ENCODE results near the gene ANKZF1. TPM values are rescaled to one million over a fixed set of nuclear protein-coding genes. Genes with fewer than 3 reads are reported as not detected.

ANKZF1 gene
- total RNA-seq, 4 donors from 2014 or later, result 31.8 to 57.6 (median 38.7) TPM

DNA sequence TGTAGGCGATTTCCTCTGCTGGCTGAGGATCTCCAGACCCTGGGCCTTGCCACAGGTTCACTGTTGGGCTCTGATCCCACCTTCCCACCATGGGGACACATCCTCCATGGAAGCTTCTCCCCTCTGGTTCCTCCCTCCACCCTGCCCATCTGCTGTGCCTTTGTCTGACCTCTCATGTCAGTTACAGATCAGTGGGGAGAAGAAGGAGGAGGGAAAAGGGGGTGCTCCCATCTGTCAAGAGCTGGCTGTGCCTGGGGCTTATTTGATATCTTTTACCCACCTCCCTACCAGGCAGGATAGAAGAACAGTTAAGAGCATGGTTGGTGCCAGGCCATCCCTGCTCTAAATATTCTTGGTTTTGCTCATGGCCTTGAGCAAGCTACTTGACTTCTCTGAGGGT, 37.3 kb downstream of the ANKZF1 start:
- H3K4me1 ChIP-seq, result no peaks in the 10 kb centered on the region
- intact Hi-C loops (cut with DNase I; ENCODE audit: low total_unique reads), result no loop called here
- DNase-seq, result no peak

DNA sequence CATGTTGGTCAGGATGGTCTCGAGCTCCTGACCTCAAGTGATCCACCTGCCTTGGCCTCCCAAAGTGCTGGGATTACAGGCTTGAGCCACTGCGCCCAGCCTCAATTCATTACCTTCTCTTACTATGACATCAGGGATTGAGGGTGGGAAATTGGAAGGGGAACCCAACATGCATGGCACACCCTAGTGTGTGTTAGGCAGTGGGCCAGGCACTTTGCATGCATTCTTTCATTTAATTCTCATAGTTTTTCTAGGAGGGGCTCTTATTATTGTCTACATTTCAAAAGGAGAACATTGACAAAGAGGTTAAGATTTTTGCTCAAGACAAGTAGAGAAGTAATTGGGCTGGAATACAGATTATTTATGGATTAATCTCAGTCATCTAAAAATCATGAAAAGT, 38.7 kb downstream of the ANKZF1 start:
- intact Hi-C loops (cut with DNase I; ENCODE audit: low total_unique reads), result no loop called here
- TF ChIP-seq, protein P1, sequence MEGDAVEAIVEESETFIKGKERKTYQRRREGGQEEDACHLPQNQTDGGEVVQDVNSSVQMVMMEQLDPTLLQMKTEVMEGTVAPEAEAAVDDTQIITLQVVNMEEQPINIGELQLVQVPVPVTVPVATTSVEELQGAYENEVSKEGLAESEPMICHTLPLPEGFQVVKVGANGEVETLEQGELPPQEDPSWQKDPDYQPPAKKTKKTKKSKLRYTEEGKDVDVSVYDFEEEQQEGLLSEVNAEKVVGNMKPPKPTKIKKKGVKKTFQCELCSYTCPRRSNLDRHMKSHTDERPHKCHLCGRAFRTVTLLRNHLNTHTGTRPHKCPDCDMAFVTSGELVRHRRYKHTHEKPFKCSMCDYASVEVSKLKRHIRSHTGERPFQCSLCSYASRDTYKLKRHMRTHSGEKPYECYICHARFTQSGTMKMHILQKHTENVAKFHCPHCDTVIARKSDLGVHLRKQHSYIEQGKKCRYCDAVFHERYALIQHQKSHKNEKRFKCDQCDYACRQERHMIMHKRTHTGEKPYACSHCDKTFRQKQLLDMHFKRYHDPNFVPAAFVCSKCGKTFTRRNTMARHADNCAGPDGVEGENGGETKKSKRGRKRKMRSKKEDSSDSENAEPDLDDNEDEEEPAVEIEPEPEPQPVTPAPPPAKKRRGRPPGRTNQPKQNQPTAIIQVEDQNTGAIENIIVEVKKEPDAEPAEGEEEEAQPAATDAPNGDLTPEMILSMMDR (IDR thresholded peaks at IDR 0.05), result no peak
- no peak for TF ChIP-seq POLR2A (IDR thresholded peaks at IDR 0.05)
- H3K9me3 ChIP-seq, result no peaks in the 10 kb centered on the region

More for the DNA sequence above, 37.3 kb downstream of the ANKZF1 start:
- no peak overlapping the region for H3K27ac ChIP-seq
- H3K4me3 ChIP-seq, result no peak overlapping the region
- H3K9me3 ChIP-seq, result no peaks in the 10 kb centered on the region
- H3K36me3 ChIP-seq, result no peaks in the 10 kb centered on the region
- H3K27me3 ChIP-seq, result no peaks in the 10 kb centered on the region
- no peak for TF ChIP-seq POLR2A (IDR thresholded peaks at IDR 0.05)
- TF ChIP-seq, protein P1 (IDR thresholded peaks at IDR 0.05), result no peak

DNA sequence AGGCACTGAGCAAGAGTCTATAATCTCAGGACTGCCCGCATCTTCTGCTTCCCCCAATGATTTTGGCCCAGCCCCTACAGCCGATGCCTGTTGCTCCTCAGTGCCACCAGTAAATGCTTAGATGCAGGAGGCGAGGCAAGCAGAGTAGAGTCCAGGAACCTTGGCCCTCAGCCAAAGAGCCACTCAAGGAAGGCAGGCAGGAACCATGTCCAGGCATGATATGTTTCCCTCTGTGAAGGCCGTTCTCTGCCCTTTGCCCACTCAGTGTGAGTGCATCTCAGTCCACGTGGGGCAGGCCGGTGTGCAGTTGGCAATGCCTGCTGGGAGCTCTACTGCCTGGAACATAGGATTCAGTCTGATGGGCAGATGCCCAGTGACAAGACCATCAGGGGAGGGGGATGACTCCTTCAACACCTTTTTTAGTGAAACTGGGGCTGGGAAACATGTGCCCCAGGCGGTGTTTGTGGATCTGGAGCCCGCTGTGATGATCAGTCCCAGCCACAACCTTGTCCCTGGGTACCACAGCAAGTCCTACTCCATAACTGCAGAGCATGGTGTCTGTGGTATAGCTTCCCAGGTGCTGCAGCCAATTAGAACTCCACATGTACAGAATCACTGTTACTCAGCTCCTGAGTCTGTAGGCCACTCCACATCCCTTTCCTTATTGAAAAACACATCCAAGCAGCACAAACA, 39.9 kb downstream of the ANKZF1 start:
- no peak for TF ChIP-seq POLR2A (IDR thresholded peaks at IDR 0.05)
- TF ChIP-seq, protein P1 (IDR thresholded peaks at IDR 0.05), result no peak
- H3K4me1 ChIP-seq, result no peaks in the 10 kb centered on the region
- no peaks in the 10 kb centered on the region for H3K27me3 ChIP-seq
- DNase-seq, result no peak
- H3K4me3 ChIP-seq, result no peak overlapping the region
- intact Hi-C loops (cut with DNase I; ENCODE audit: low total_unique reads), result no loop called here
- no peak overlapping the region for H3K27ac ChIP-seq
- H3K9me3 ChIP-seq, result no peaks in the 10 kb centered on the region
- H3K36me3 ChIP-seq, result no peaks in the 10 kb centered on the region

More for the DNA sequence above, 38.7 kb downstream of the ANKZF1 start:
- H3K36me3 ChIP-seq, result no peaks in the 10 kb centered on the region
- H3K27ac ChIP-seq, result no peak overlapping the region
- no peaks in the 10 kb centered on the region for H3K4me1 ChIP-seq
- H3K4me3 ChIP-seq, result no peak overlapping the region
- no peak for DNase-seq
- no peaks in the 10 kb centered on the region for H3K27me3 ChIP-seq

GRCh38 chr2:219270055-219270372, 40.4 kb downstream of the ANKZF1 start:
- no peak overlapping the region for H3K4me3 ChIP-seq
- no peaks in the 10 kb centered on the region for H3K9me3 ChIP-seq
- DNase-seq, result no peak
- H3K27ac ChIP-seq, result no peak overlapping the region
- H3K4me1 ChIP-seq, result no peaks in the 10 kb centered on the region
- H3K27me3 ChIP-seq, result no peaks in the 10 kb centered on the region
- intact Hi-C loops (cut with DNase I; ENCODE audit: low total_unique reads), result no loop called here
- TF ChIP-seq, protein P1 (IDR thresholded peaks at IDR 0.05), result no peak
- TF ChIP-seq POLR2A (IDR thresholded peaks at IDR 0.05), result no peak
- H3K36me3 ChIP-seq, result no peaks in the 10 kb centered on the region

- TF ChIP-seq, protein P1 (IDR thresholded peaks at IDR 0.05), result no peak
- no peak for TF ChIP-seq POLR2A (IDR thresholded peaks at IDR 0.05)
- H3K36me3 ChIP-seq, result no peaks in the 10 kb centered on the region
- no peak for DNase-seq
- H3K27ac ChIP-seq, result no peak overlapping the region
- no peak overlapping the region for H3K4me3 ChIP-seq
- intact Hi-C loops (cut with DNase I; ENCODE audit: low total_unique reads), result no loop called here
- H3K9me3 ChIP-seq, result no peaks in the 10 kb centered on the region
- H3K4me1 ChIP-seq, result no peaks in the 10 kb centered on the region
- no peaks in the 10 kb centered on the region for H3K27me3 ChIP-seq
Observed at GRCh38 chr2:219271021-219271420, 41.4 kb downstream of the ANKZF1 start.
